ENCODE measurements around the gene PTEN.

Gene PTEN

DNA sequence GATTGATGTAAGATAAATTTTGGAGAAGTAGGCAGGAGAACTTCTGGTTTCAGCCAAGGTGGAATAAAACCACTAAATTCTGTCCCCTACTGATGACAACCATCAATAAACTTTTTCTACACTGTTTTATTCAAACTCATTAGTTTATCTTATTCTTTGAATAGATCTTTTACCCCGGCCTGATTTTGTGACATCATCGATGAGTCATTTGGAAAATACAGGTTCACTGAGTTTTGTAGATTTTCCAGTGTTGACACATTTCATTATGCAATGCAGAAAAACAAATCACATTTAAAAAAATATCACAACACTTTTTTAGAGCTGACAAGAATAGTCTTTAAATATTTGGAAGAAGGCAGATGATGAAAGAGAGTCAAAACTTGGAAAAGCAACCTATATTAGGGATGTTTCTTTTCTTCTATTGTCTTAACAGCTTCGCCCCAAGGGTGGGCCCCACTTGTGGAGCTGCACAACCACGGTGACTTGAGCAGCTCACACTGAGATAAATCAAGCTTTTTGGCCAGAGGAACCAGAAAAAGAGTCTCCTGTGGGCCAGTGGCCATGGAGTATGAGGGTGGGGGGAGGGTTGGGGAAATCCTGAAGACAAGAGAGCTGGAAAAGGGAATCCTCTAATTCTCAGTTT is 112.8 kb downstream of the PTEN start:
- no peak overlapping the region for H3K27ac ChIP-seq

GRCh38 chr10:87978166-87978565 is 114.7 kb downstream of the PTEN start:
- H3K27ac ChIP-seq: no peak overlapping the region
- TF ChIP-seq, protein P1, sequence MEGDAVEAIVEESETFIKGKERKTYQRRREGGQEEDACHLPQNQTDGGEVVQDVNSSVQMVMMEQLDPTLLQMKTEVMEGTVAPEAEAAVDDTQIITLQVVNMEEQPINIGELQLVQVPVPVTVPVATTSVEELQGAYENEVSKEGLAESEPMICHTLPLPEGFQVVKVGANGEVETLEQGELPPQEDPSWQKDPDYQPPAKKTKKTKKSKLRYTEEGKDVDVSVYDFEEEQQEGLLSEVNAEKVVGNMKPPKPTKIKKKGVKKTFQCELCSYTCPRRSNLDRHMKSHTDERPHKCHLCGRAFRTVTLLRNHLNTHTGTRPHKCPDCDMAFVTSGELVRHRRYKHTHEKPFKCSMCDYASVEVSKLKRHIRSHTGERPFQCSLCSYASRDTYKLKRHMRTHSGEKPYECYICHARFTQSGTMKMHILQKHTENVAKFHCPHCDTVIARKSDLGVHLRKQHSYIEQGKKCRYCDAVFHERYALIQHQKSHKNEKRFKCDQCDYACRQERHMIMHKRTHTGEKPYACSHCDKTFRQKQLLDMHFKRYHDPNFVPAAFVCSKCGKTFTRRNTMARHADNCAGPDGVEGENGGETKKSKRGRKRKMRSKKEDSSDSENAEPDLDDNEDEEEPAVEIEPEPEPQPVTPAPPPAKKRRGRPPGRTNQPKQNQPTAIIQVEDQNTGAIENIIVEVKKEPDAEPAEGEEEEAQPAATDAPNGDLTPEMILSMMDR (conservative IDR thresholded peaks at IDR 0.05): no peak

More for the DNA sequence above, 112.8 kb downstream of the PTEN start:
- TF ChIP-seq, protein P1 (conservative IDR thresholded peaks at IDR 0.05): no peak

- TF ChIP-seq, protein P1 (conservative IDR thresholded peaks at IDR 0.05): no peak
- H3K27ac ChIP-seq: no peak overlapping the region
These were observed 116.4 kb downstream of the PTEN start for GRCh38 chr10:87979847-87980246.

GRCh38 chr10:87983716-87984115 is 120.3 kb downstream of the PTEN start:
- no peak overlapping the region for H3K27ac ChIP-seq
- TF ChIP-seq, protein P1 (conservative IDR thresholded peaks at IDR 0.05): no peak

- TF ChIP-seq, protein P1 (conservative IDR thresholded peaks at IDR 0.05): no peak
- H3K27ac ChIP-seq: no peak overlapping the region
These were observed 123.8 kb downstream of the PTEN start for GRCh38 chr10:87987206-87987605.

DNA sequence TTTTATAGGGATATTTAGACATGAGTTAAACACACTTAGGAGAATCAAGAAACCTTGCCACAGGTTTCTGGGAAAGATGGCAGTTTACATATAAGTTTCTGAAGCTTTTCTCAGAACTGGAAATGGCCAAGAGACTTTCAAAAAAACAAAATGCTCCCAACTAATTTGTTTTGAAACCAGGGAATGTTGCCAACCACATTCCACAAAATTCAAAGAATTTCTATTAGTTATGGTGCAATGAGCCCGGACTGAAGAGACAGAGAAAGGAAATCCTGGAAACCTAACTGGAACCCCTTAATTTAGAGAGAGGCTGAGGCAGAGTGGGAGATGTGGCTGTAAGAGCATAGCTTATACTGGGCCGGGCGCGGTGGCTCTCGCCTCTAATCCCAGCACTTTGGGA is 128.5 kb downstream of the PTEN start:
- TF ChIP-seq, protein P1 (conservative IDR thresholded peaks at IDR 0.05): no peak
- no peak overlapping the region for H3K27ac ChIP-seq

DNA sequence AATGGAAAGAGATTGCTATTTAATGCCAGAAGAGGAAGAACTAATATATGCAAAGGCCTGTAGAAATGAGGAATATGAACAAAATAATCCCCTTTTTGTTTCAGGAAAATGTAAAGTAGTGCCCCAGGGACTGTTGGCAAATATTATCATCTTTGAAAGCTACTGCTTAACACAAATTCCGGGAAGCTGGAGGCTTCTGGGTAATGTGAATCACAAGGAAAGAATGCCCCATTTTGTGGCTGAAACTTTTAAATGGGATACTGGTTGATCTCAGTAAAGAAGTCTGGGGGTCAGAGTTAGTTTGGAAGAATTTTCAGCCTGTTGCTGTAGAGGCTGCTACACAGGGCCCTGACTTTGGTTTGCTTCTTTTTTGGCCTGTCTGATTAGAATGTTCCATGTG is 141.0 kb downstream of the PTEN start:
- TF ChIP-seq, protein P1 (conservative IDR thresholded peaks at IDR 0.05): no peak
- H3K27ac ChIP-seq: no peak overlapping the region

Data from VCaP (cell line).